K562 (cell line): Measurements from ENCODE around the gene SH3RF1. TPM values are rescaled to one million over a fixed set of nuclear protein-coding genes. Genes with fewer than 3 reads are reported as not detected.

Experiments
- ATAC-seq: fragments of 200-7000 bp; cut with Tn5 transposase; 3 replicates; pipeline ENCODE4 v1.9.1; 2020; ENCODE audit warnings: moderate library complexity
- BruUV-seq: library from RNA; stranded (reverse); fragments of 400-500 nt; replicated peaks from 2 replicates; lab custom pipeline; 2021; lab: Mats Ljungman, UMichigan
- CTCF ChIA-PET: fragments of 300-600 bp; formaldehyde crosslinking; extraction: SDS; loops from one replicate; lab custom pipeline; 2021; ENCODE audit warnings: low intra/inter-chr PET ratio; lab: Yijun Ruan, JAX
- POLR2A ChIA-PET: fragments of 300-600, 350-650 bp; sonication (Branson Sonifier 250); formaldehyde crosslinking; extraction: SDS; loops from one replicate; lab custom pipeline; 2021; ENCODE audit warnings: antibody characterized with exemption, inconsistent platforms; lab: Yijun Ruan, JAX
- DNase-seq, 4 experiments: peaks; one replicate each; pipeline versions ENCODE4 v3.0.0 to v3.0.0-alpha.2; 2011 to 2018; ENCODE audit warnings: low spot score in 3 of 4, mixed read lengths in 3 of 4; ENCODE audit errors: extremely low read depth in 1 of 4
- FAIRE-seq: peaks from 2 replicates; lab custom pipeline; 2011; peaks lifted over from hg19 to GRCh38; lab: Jason Lieb, UNC
- H2AFZ ChIP-seq: 2 replicates; pipeline ENCODE4 v1.6.0; 2011; ENCODE audit warnings: low read depth, low read length, control low read depth, inconsistent platforms
- H3K27ac ChIP-seq: fragments of 200-600 bp; 3 replicates; pipeline ENCODE4 v1.8.0; 2011; ENCODE audit warnings: low read depth, mild to moderate bottlenecking, control low read depth, inconsistent platforms, low read length, moderate library complexity, mixed read lengths; ENCODE audit errors: extremely low read depth
- H3K27me3 ChIP-seq, 2 experiments: fragments of 300-600 bp in 1 of 2; 2 replicates in 1 of 2; 3 replicates in 1 of 2; pipeline versions ENCODE4 v1.6.0 to v1.8.0; 2011; ENCODE audit warnings: inconsistent platforms in 2 of 2, low read length in 2 of 2, mild to moderate bottlenecking in 1 of 2, mixed read lengths in 1 of 2, moderate library complexity in 1 of 2; ENCODE audit not compliant: control insufficient read depth in 2 of 2, insufficient read depth in 2 of 2
- H3K36me3 ChIP-seq: fragments of 300-600 bp; 3 replicates; pipeline ENCODE4 v1.8.0; 2011; ENCODE audit warnings: mild to moderate bottlenecking, low read length, inconsistent platforms; ENCODE audit not compliant: control insufficient read depth, insufficient read depth
- H3K4me1 ChIP-seq, 2 experiments: fragments of 200-600 bp in 1 of 2; replicated peaks in 1 of 2; 2 replicates in 1 of 2; 3 replicates in 1 of 2; pipeline versions ENCODE4 v1.5.1 to v1.8.0; 2011; ENCODE audit warnings: inconsistent platforms in 2 of 2, low read length in 2 of 2, mild to moderate bottlenecking in 1 of 2, mixed read lengths in 1 of 2, moderate library complexity in 1 of 2; ENCODE audit not compliant: control insufficient read depth in 2 of 2, insufficient read depth in 2 of 2
- H3K4me2 ChIP-seq: 2 replicates; pipeline ENCODE4 v1.6.1; 2011; ENCODE audit warnings: low read length, control low read depth, inconsistent platforms, mixed read lengths; ENCODE audit not compliant: insufficient read depth
- H3K4me3 ChIP-seq: fragments of 200-600 bp; sonication (generic), shearing (Covaris generic); 2 replicates; pipeline ENCODE4 v1.5.1; 2016; ENCODE audit warnings: control low read depth, inconsistent platforms
- H3K79me2 ChIP-seq: fragments of 200-600 bp; 3 replicates; pipeline ENCODE4 v1.8.0; 2011; ENCODE audit warnings: low read length, inconsistent platforms; ENCODE audit not compliant: control insufficient read depth, insufficient read depth
- H3K9ac ChIP-seq, 2 experiments: 2 replicates each; pipeline versions ENCODE4 v1.6.0 to v1.6.1; 2011; ENCODE audit warnings: low read depth in 2 of 2, low read length in 2 of 2, control low read depth in 1 of 2, inconsistent platforms in 1 of 2, mild to moderate bottlenecking in 1 of 2, mixed read lengths in 1 of 2; ENCODE audit not compliant: insufficient read depth in 1 of 2
- H3K9me1 ChIP-seq: one replicate; pipeline ENCODE4 v1.6.0; 2011; ENCODE audit warnings: inconsistent platforms, mild to moderate bottlenecking, low read length, moderate library complexity; ENCODE audit not compliant: control insufficient read depth, insufficient read depth
- H3K9me3 ChIP-seq: replicated peaks from 2 replicates; pipeline ENCODE4 v1.5.1; 2011; ENCODE audit warnings: low read depth, low read length, inconsistent platforms; ENCODE audit not compliant: control insufficient read depth, insufficient read depth
- H4K20me1 ChIP-seq: replicated peaks from 2 replicates; pipeline ENCODE4 v1.6.1; 2011; ENCODE audit warnings: low read length, inconsistent platforms, mixed read lengths; ENCODE audit not compliant: control insufficient read depth, insufficient read depth
- BACH1 ChIP-seq: fragments of 200-800 bp; sonication (Bioruptor generic); IDR thresholded peaks from 2 replicates; pipeline ENCODE4 v1.6.1; 2016; ENCODE audit warnings: missing genetic modification characterization, missing compliant biosample characterization
- CBX3 ChIP-seq, 2 experiments: IDR thresholded peaks; 1 replicate in 1 of 2; 2 replicates in 1 of 2; pipeline ENCODE4 v1.6.1; 2012; ENCODE audit warnings: inconsistent platforms in 2 of 2, low read length in 2 of 2, borderline replicate concordance in 1 of 2, control low read depth in 1 of 2
- CEBPG ChIP-seq, 3 experiments: fragments of 200-800 bp in 1 of 3; sonication (Bioruptor generic) in 1 of 3; sonication (generic) in 1 of 3; formaldehyde crosslinking in 1 of 3; IDR thresholded peaks in 2 of 3; conservative IDR thresholded peaks in 1 of 3; 2 replicates each; pipeline versions ENCODE4 v1.6.1 to v1.8.0; 2016 to 2022; ENCODE audit warnings: missing compliant biosample characterization in 2 of 3, missing genetic modification characterization in 2 of 3, mild to moderate bottlenecking in 1 of 3, missing genetic modification reagents in 1 of 3
- DDX20 ChIP-seq: fragments of 450-650 bp; IDR thresholded peaks from 2 replicates; pipeline ENCODE4 v1.6.1; 2016; ENCODE audit warnings: missing genetic modification characterization, low read depth, mild to moderate bottlenecking, missing compliant biosample characterization, moderate library complexity
- ELF4 ChIP-seq: fragments of 450-650 bp; formaldehyde crosslinking; IDR thresholded peaks from 2 replicates; pipeline ENCODE4 v1.4.0; 2022; ENCODE audit warnings: missing genetic modification characterization
- FOXA3 ChIP-seq, 2 experiments: fragments of 450-650 bp in 1 of 2; sonication (generic) in 1 of 2; formaldehyde crosslinking; IDR thresholded peaks in 1 of 2; conservative IDR thresholded peaks in 1 of 2; 2 replicates each; pipeline versions ENCODE4 v1.4.0 to v1.8.0; 2020 to 2022; ENCODE audit warnings: mild to moderate bottlenecking in 2 of 2, missing genetic modification reagents in 1 of 2
- GTF2E2 ChIP-seq: fragments of 200-800 bp; sonication (Bioruptor generic); IDR thresholded peaks from 2 replicates; pipeline ENCODE4 v1.6.1; 2016; ENCODE audit warnings: missing genetic modification characterization, missing compliant biosample characterization
- HMG20B ChIP-seq: fragments of 250-450 bp; sonication (Bioruptor Pico); IDR thresholded peaks from 2 replicates; pipeline ENCODE4 v1.5.0; 2021; ENCODE audit warnings: mild to moderate bottlenecking
- MXI1 ChIP-seq: IDR thresholded peaks from 2 replicates; pipeline ENCODE4 v1.6.1; 2011; ENCODE audit warnings: low read depth, mild to moderate bottlenecking, improper control_type of control experiment, low read length
- NCOA2 ChIP-seq, 2 experiments: fragments of 450-650 bp; IDR thresholded peaks; 2 replicates each; pipeline ENCODE4 v1.6.1; 2018; ENCODE audit warnings: mild to moderate bottlenecking in 2 of 2, moderate library complexity in 1 of 2; ENCODE audit not compliant: partially characterized antibody in 2 of 2
- NR2C1 ChIP-seq, 2 experiments: fragments of 450-650 bp; IDR thresholded peaks; 2 replicates each; pipeline ENCODE4 v1.6.1; 2017; ENCODE audit warnings: mild to moderate bottlenecking in 2 of 2, antibody characterized with exemption in 1 of 2, inconsistent platforms in 1 of 2, missing compliant biosample characterization in 1 of 2, missing genetic modification characterization in 1 of 2
- POLR2AphosphoS5 ChIP-seq: IDR thresholded peaks from 2 replicates; pipeline ENCODE4 v1.6.1; 2011; ENCODE audit warnings: mild to moderate bottlenecking, low read depth, low read length, moderate library complexity; ENCODE audit not compliant: control insufficient read depth, insufficient read depth
- SIN3A ChIP-seq, 2 experiments: fragments of 150-350 bp in 1 of 2; IDR thresholded peaks; 2 replicates each; pipeline ENCODE4 v1.6.1; 2011 to 2016; ENCODE audit warnings: borderline replicate concordance in 2 of 2, low read depth in 2 of 2, low read length in 2 of 2, mild to moderate bottlenecking in 2 of 2, moderate library complexity in 2 of 2; ENCODE audit not compliant: control insufficient read depth in 1 of 2
- SMARCC2 ChIP-seq: fragments of 450-650 bp; IDR thresholded peaks from 2 replicates; pipeline ENCODE4 v1.6.1; 2017; ENCODE audit warnings: antibody characterized with exemption, moderate library complexity, mild to moderate bottlenecking, low read depth
- ZNF121 ChIP-seq: sonication (generic); formaldehyde crosslinking; conservative IDR thresholded peaks from 2 replicates; pipeline ENCODE4 v1.8.0; 2022; ENCODE audit warnings: missing genetic modification reagents
- WGBS: fragments of 100-300 bp; shearing (Covaris generic); methylation state at CpG from one replicate; pipeline ENCODE4 v1.1.6; 2016; ENCODE audit warnings: low coverage, mixed read lengths; ENCODE audit not compliant: insufficient coverage; ENCODE audit errors: missing lambda C conversion rate; 5-methylcytosine and 5-hydroxymethylcytosine counted together
- in situ Hi-C: fragments of 300-500 bp; cut with MboI; formaldehyde crosslinking; loops from 4 replicates; pipeline ENCODE4 v1.15.0; 2018; ENCODE audit warnings: inconsistent platforms, mixed read lengths
- intact Hi-C: fragments of 100-400 bp; cut with micrococcal nuclease; formaldehyde crosslinking; loops from 2 replicates; pipeline ENCODE4 v1.14.2; 2022
- polyA plus RNA-seq, 8 experiments: library from polyadenylated mRNA; depleted of rRNA in 4 of 8; stranded (reverse) in 5 of 8; unstranded in 3 of 8; fragments of >200 nt; fragmentation: Nextera tagmentation in 2 of 8; fragmentation: Illumina TruSeq in 1 of 8; extraction: Ambion mirVana in 2 of 8; extraction: Trizol in 1 of 8; gene quantifications; 2 replicates each; pipeline versions ENCODE4 v1.2.1 to v1.2.3, GENCODE V29; 2011 to 2014; ENCODE audit warnings: inconsistent platforms in 1 of 8, missing spikeins in 1 of 8
- total RNA-seq, 7 experiments: library from RNA; depleted of rRNA in 6 of 7; stranded (reverse); fragments of >200 nt in 6 of 7; fragmentation: Illumina TruSeq in 2 of 7; extraction: Trizol in 2 of 7; gene quantifications; 2 replicates each; pipeline versions ENCODE4 v1.2.1 to v1.2.3, GENCODE V29; 2011 to 2021; ENCODE audit warnings: low replicate concordance in 1 of 7
- TF ChIP-seq, protein P1 (sequence below): fragments of 450-650 bp; formaldehyde crosslinking; IDR thresholded peaks from 2 replicates; pipeline ENCODE4 v1.4.0; 2022; ENCODE audit warnings: missing genetic modification characterization
- TF ChIP-seq, protein P2 (sequence below): sonication (generic); formaldehyde crosslinking; IDR thresholded peaks from 2 replicates; pipeline ENCODE4 v1.8.0; 2022; ENCODE audit warnings: missing genetic modification reagents, mild to moderate bottlenecking, borderline replicate concordance

The SH3RF1 gene
- total and polyA plus RNA-seq, 9 of the 15 experiments (the other 6 are each of a cell fraction or from before 2014, with no cell fraction given) = 0.04 to 0.16 (median 0.11) TPM; not detected in 6

DNA sequence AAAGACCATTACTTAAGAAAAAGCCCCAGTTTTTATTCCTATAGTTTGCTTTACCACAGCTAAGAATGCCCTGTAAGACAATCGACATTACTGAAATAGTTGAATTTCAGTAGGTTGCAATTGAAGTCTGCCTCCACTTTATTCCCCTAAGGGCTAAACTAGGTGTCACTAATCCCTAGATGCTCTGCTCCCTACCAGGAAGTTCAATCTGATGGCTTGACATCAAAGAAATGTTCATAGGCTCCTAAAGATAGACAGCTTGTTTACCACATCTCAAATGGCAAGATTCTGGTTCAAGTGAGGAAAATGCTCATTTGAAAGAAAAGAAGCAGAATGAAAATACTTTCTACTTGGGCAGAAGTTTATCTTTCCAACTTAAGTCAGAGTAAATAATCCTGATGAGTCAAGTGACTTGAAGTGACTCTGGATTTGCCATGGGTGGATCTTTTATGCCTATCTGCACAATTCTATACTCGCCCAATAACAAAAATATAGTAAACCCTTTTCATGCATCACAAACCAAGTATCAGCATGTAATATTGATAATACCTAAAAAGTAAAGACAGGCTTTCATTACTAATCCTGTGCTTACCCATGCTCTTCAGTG, 117.2 kb downstream of the SH3RF1 start:
- WGBS = 7% methylated on average over 2 of the region's 2 CpGs
- Histone ChIP-seq H3K79me2 (no peaks in the 10 kb centered on the region), H3K36me3 (no peaks in the 10 kb centered on the region), H3K4me2 (no peak overlapping the region), H4K20me1 (no peaks in the 10 kb centered on the region), H3K9me1 (no peaks in the 10 kb centered on the region), H3K4me1 (no peaks in the 10 kb centered on the region), H2AFZ (no peak overlapping the region), H3K27ac (no peak overlapping the region), H3K27me3 (no peaks in the 10 kb centered on the region; a peak in 1 of 5 replicates), H3K4me3 (no peak overlapping the region), H3K9ac (no peak overlapping the region), H3K9me3 (no peaks in the 10 kb centered on the region)
- ChIA-PET CTCF (no interaction called here), POLR2A (no interaction called here)
- intact Hi-C loops = no loop called here
- ATAC-seq (no peak), FAIRE-seq (no peak), DNase-seq (no peak)
- BruUV-seq = no TSS peak
- in situ Hi-C loops = no loop called here
- TF ChIP-seq ZNF121 (CRISPR knock-in tag) (no peak), CEBPG (CRISPR knock-in tag; IDR thresholded peaks at IDR 0.05) (no peak), CEBPG (tag; conservative IDR thresholded peaks at IDR 0.05 in 1 of 2, IDR thresholded peaks at IDR 0.05 in 1 of 2) (no peak), POLR2AphosphoS5 (no peak), NR2C1 (IDR thresholded peaks at IDR 0.05) (no peak), NR2C1 (tag; IDR thresholded peaks at IDR 0.05) (no peak), ELF4 (CRISPR knock-in tag) (no peak), HMG20B (CRISPR knock-in tag) (no peak), SMARCC2 (no peak), MXI1 (no peak), SIN3A (IDR thresholded peaks at IDR 0.05; ENCODE audit: borderline replicate concordance in 2 of 2, control insufficient read depth in 1 of 2, low read depth in 2 of 2, low read length in 2 of 2) (no peak), DDX20 (tag) (no peak), BACH1 (tag) (no peak), NCOA2 (IDR thresholded peaks at IDR 0.05; ENCODE audit: partially characterized antibody in 2 of 2) (no peak), FOXA3 (CRISPR knock-in tag; conservative IDR thresholded peaks at IDR 0.05 in 1 of 2, IDR thresholded peaks at IDR 0.05 in 1 of 2) (no peak), GTF2E2 (no peak), CBX3 (IDR thresholded peaks at IDR 0.05; ENCODE audit: borderline replicate concordance in 1 of 2, low read length in 2 of 2) (no peak)
- TF ChIP-seq, protein P1, sequence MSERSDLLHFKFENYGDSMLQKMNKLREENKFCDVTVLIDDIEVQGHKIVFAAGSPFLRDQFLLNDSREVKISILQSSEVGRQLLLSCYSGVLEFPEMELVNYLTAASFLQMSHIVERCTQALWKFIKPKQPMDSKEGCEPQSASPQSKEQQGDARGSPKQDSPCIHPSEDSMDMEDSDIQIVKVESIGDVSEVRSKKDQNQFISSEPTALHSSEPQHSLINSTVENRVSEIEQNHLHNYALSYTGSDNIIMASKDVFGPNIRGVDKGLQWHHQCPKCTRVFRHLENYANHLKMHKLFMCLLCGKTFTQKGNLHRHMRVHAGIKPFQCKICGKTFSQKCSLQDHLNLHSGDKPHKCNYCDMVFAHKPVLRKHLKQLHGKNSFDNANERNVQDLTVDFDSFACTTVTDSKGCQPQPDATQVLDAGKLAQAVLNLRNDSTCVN (CRISPR knock-in tag) = no peak
- TF ChIP-seq, protein P2, sequence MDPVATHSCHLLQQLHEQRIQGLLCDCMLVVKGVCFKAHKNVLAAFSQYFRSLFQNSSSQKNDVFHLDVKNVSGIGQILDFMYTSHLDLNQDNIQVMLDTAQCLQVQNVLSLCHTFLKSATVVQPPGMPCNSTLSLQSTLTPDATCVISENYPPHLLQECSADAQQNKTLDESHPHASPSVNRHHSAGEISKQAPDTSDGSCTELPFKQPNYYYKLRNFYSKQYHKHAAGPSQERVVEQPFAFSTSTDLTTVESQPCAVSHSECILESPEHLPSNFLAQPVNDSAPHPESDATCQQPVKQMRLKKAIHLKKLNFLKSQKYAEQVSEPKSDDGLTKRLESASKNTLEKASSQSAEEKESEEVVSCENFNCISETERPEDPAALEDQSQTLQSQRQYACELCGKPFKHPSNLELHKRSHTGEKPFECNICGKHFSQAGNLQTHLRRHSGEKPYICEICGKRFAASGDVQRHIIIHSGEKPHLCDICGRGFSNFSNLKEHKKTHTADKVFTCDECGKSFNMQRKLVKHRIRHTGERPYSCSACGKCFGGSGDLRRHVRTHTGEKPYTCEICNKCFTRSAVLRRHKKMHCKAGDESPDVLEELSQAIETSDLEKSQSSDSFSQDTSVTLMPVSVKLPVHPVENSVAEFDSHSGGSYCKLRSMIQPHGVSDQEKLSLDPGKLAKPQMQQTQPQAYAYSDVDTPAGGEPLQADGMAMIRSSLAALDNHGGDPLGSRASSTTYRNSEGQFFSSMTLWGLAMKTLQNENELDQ (CRISPR knock-in tag) = no peak
